Measurements from ENCODE around the gene KRT17.

KRT17 gene

GRCh38 chr17:41653892-41654677, 29.7 kb upstream of the KRT17 start:
- H3K4me3 ChIP-seq (ENCODE audit: low read depth in 1 of 5, low read length in 5 of 5), result no peak overlapping the region
- peaks cover 5 to 16% (median 7%) of the 10 kb centered on the region in 5 donors for H3K4me1 ChIP-seq (ENCODE audit: control insufficient read depth in 5 of 5, insufficient read depth in 5 of 5, low read length in 5 of 5)
- H3K27ac ChIP-seq (ENCODE audit: low read depth, low read length), result no peak overlapping the region
- H3K9ac ChIP-seq (ENCODE audit: low read length in 5 of 5), result no peak overlapping the region
- H3K27me3 ChIP-seq (ENCODE audit: control insufficient read depth in 5 of 5, insufficient read depth in 4 of 5, low read length in 5 of 5), result peaks cover 0 to 3% (median 0%) of the 10 kb centered on the region in 5 donors
- H3K36me3 ChIP-seq (ENCODE audit: control insufficient read depth in 5 of 5, insufficient read depth in 5 of 5, low read length in 5 of 5), result no peaks in the 10 kb centered on the region
- no peaks in the 10 kb centered on the region for H3K9me3 ChIP-seq (ENCODE audit: control insufficient read depth in 5 of 5, low read length in 5 of 5)

GRCh38 chr17:41653421-41653820, 29.0 kb upstream of the KRT17 start:
- Histone ChIP-seq H3K27ac (ENCODE audit: low read depth, low read length) (no peak overlapping the region), H3K9ac (ENCODE audit: low read length in 5 of 5) (no peak overlapping the region), H3K4me1 (ENCODE audit: control insufficient read depth in 5 of 5, insufficient read depth in 5 of 5, low read length in 5 of 5) (peaks cover 5 to 22% (median 12%) of the 10 kb centered on the region in 5 donors)

GRCh38 chr17:41652461-41652970, 28.1 kb upstream of the KRT17 start:
- no peak overlapping the region for H3K4me3 ChIP-seq (ENCODE audit: low read depth in 1 of 5, low read length in 5 of 5)
- peaks cover 0 to 3% (median 0%) of the 10 kb centered on the region in 5 donors for H3K27me3 ChIP-seq (ENCODE audit: control insufficient read depth in 5 of 5, insufficient read depth in 4 of 5, low read length in 5 of 5)
- no peaks in the 10 kb centered on the region for H3K9me3 ChIP-seq (ENCODE audit: control insufficient read depth in 5 of 5, low read length in 5 of 5)
- peak overlapping the region in 1 of 5 donors; percentile 91 for H3K9ac ChIP-seq (ENCODE audit: low read length in 5 of 5)
- peaks cover 5 to 31% (median 20%) of the 10 kb centered on the region in 5 donors for H3K4me1 ChIP-seq (ENCODE audit: control insufficient read depth in 5 of 5, insufficient read depth in 5 of 5, low read length in 5 of 5)
- no peaks in the 10 kb centered on the region for H3K36me3 ChIP-seq (ENCODE audit: control insufficient read depth in 5 of 5, insufficient read depth in 5 of 5, low read length in 5 of 5)
- no peak overlapping the region for H3K27ac ChIP-seq (ENCODE audit: low read depth, low read length)

More at GRCh38 chr17:41653421-41653820, 29.0 kb upstream of the KRT17 start:
- H3K27me3 ChIP-seq (ENCODE audit: control insufficient read depth in 5 of 5, insufficient read depth in 4 of 5, low read length in 5 of 5), result peaks cover 0 to 3% (median 0%) of the 10 kb centered on the region in 5 donors
- H3K4me3 ChIP-seq (ENCODE audit: low read depth in 1 of 5, low read length in 5 of 5), result no peak overlapping the region
- no peaks in the 10 kb centered on the region for H3K9me3 ChIP-seq (ENCODE audit: control insufficient read depth in 5 of 5, low read length in 5 of 5)
- H3K36me3 ChIP-seq (ENCODE audit: control insufficient read depth in 5 of 5, insufficient read depth in 5 of 5, low read length in 5 of 5), result no peaks in the 10 kb centered on the region

GRCh38 chr17:41651625-41652460, 27.5 kb upstream of the KRT17 start:
- no peaks in the 10 kb centered on the region for H3K9me3 ChIP-seq (ENCODE audit: control insufficient read depth in 5 of 5, low read length in 5 of 5)
- peaks cover 5 to 31% (median 21%) of the 10 kb centered on the region in 5 donors for H3K4me1 ChIP-seq (ENCODE audit: control insufficient read depth in 5 of 5, insufficient read depth in 5 of 5, low read length in 5 of 5)
- no peak overlapping the region for H3K27ac ChIP-seq (ENCODE audit: low read depth, low read length)
- peaks cover 0 to 3% (median 0%) of the 10 kb centered on the region in 5 donors for H3K27me3 ChIP-seq (ENCODE audit: control insufficient read depth in 5 of 5, insufficient read depth in 4 of 5, low read length in 5 of 5)
- H3K4me3 ChIP-seq (ENCODE audit: low read depth in 1 of 5, low read length in 5 of 5), result peak overlapping the region in 1 of 5 donors; percentile 40
- H3K9ac ChIP-seq (ENCODE audit: low read length in 5 of 5), result peak overlapping the region in 1 of 5 donors; percentile 12
- no peaks in the 10 kb centered on the region for H3K36me3 ChIP-seq (ENCODE audit: control insufficient read depth in 5 of 5, insufficient read depth in 5 of 5, low read length in 5 of 5)

GRCh38 chr17:41650794-41651624, 26.6 kb upstream of the KRT17 start:
- Histone ChIP-seq H3K9ac (ENCODE audit: low read length in 5 of 5) (peak overlapping the region in 2 of 5 donors; percentile 12 to 16), H3K27ac (ENCODE audit: low read depth, low read length) (no peak overlapping the region), H3K27me3 (ENCODE audit: control insufficient read depth in 5 of 5, insufficient read depth in 4 of 5, low read length in 5 of 5) (peaks cover 0 to 3% (median 0%) of the 10 kb centered on the region in 5 donors), H3K36me3 (ENCODE audit: control insufficient read depth in 5 of 5, insufficient read depth in 5 of 5, low read length in 5 of 5) (no peaks in the 10 kb centered on the region), H3K9me3 (ENCODE audit: control insufficient read depth in 5 of 5, low read length in 5 of 5) (no peaks in the 10 kb centered on the region), H3K4me1 (ENCODE audit: control insufficient read depth in 5 of 5, insufficient read depth in 5 of 5, low read length in 5 of 5) (peaks cover 5 to 34% (median 22%) of the 10 kb centered on the region in 5 donors), H3K4me3 (ENCODE audit: low read depth in 1 of 5, low read length in 5 of 5) (no peak overlapping the region)

GRCh38 chr17:41649923-41650519, 25.6 kb upstream of the KRT17 start:
- Histone ChIP-seq H3K9ac (ENCODE audit: low read length in 5 of 5) (peak overlapping the region in 1 of 5 donors; percentile 16), H3K4me3 (ENCODE audit: low read depth in 1 of 5, low read length in 5 of 5) (no peak overlapping the region), H3K9me3 (ENCODE audit: control insufficient read depth in 5 of 5, low read length in 5 of 5) (no peaks in the 10 kb centered on the region), H3K36me3 (ENCODE audit: control insufficient read depth in 5 of 5, insufficient read depth in 5 of 5, low read length in 5 of 5) (no peaks in the 10 kb centered on the region), H3K4me1 (ENCODE audit: control insufficient read depth in 5 of 5, insufficient read depth in 5 of 5, low read length in 5 of 5) (peaks cover 8 to 41% (median 32%) of the 10 kb centered on the region in 5 donors), H3K27ac (ENCODE audit: low read depth, low read length) (no peak overlapping the region), H3K27me3 (ENCODE audit: control insufficient read depth in 5 of 5, insufficient read depth in 4 of 5, low read length in 5 of 5) (peaks cover 0 to 3% (median 0%) of the 10 kb centered on the region in 5 donors)

- Histone ChIP-seq H3K9me3 (ENCODE audit: control insufficient read depth in 5 of 5, low read length in 5 of 5) (no peaks in the 10 kb centered on the region), H3K9ac (ENCODE audit: low read length in 5 of 5) (peak overlapping the region in 3 of 5 donors; percentile 35 to 55 (median 53)), H3K27ac (ENCODE audit: low read depth, low read length) (no peak overlapping the region), H3K27me3 (ENCODE audit: control insufficient read depth in 5 of 5, insufficient read depth in 4 of 5, low read length in 5 of 5) (peaks cover 0 to 3% (median 0%) of the 10 kb centered on the region in 5 donors), H3K36me3 (ENCODE audit: control insufficient read depth in 5 of 5, insufficient read depth in 5 of 5, low read length in 5 of 5) (no peaks in the 10 kb centered on the region), H3K4me3 (ENCODE audit: low read depth in 1 of 5, low read length in 5 of 5) (peak overlapping the region; percentile 36 to 66 (median 60)), H3K4me1 (ENCODE audit: control insufficient read depth in 5 of 5, insufficient read depth in 5 of 5, low read length in 5 of 5) (peaks cover 8 to 47% (median 32%) of the 10 kb centered on the region in 5 donors)
Measured at GRCh38 chr17:41648411-41649195, 24.2 kb upstream of the KRT17 start.

GRCh38 chr17:41647940-41648410, 23.6 kb upstream of the KRT17 start:
- Histone ChIP-seq H3K4me3 (ENCODE audit: low read depth in 1 of 5, low read length in 5 of 5) (peak overlapping the region; percentile 36 to 66 (median 60)), H3K27me3 (ENCODE audit: control insufficient read depth in 5 of 5, insufficient read depth in 4 of 5, low read length in 5 of 5) (peaks cover 0 to 3% (median 0%) of the 10 kb centered on the region in 5 donors), H3K4me1 (ENCODE audit: control insufficient read depth in 5 of 5, insufficient read depth in 5 of 5, low read length in 5 of 5) (peaks cover 8 to 47% (median 32%) of the 10 kb centered on the region in 5 donors), H3K9me3 (ENCODE audit: control insufficient read depth in 5 of 5, low read length in 5 of 5) (no peaks in the 10 kb centered on the region), H3K9ac (ENCODE audit: low read length in 5 of 5) (peak overlapping the region in 2 of 5 donors; percentile 35 to 53), H3K36me3 (ENCODE audit: control insufficient read depth in 5 of 5, insufficient read depth in 5 of 5, low read length in 5 of 5) (no peaks in the 10 kb centered on the region), H3K27ac (ENCODE audit: low read depth, low read length) (no peak overlapping the region)

All from subcutaneous abdominal adipose tissue (tissue), 5 donors.